LNCAP (cell line): ENCODE results near the gene IP6K2.

Experiments
- CTCF ChIP-seq: fragments of 450-650 bp; IDR thresholded peaks from 2 replicates; pipeline ENCODE4 v1.5.1; 2017; ENCODE audit warnings: mild to moderate bottlenecking

The IP6K2 gene

GRCh38 chr3:48747706-48748105, 30.7 kb upstream of the IP6K2 start:
- no peak for TF ChIP-seq CTCF

- no peak for TF ChIP-seq CTCF
Measured at GRCh38 chr3:48747015-48747615, 30.1 kb upstream of the IP6K2 start.

GRCh38 chr3:48743773-48744172, 26.8 kb upstream of the IP6K2 start:
- TF ChIP-seq CTCF, result no peak

GRCh38 chr3:48739955-48740823, 23.2 kb upstream of the IP6K2 start:
- TF ChIP-seq CTCF, result peak; percentile 89

GRCh38 chr3:48739617-48739954, 22.6 kb upstream of the IP6K2 start:
- no peak for TF ChIP-seq CTCF

- no peak for TF ChIP-seq CTCF
Measured at GRCh38 chr3:48738926-48739616, 22.1 kb upstream of the IP6K2 start.

GRCh38 chr3:48738144-48738536, 21.1 kb upstream of the IP6K2 start:
- TF ChIP-seq CTCF, result no peak
